Ectodermal cell (in vitro differentiated cells): ENCODE measurements around the gene MYL6B.
"Not testable (repeated sequence)": the region's sequence is repeated elsewhere in the genome, so short reads cannot be mapped to it uniquely, and the experiment has no call there.

Experiments used
- H3K27ac ChIP-seq: 2 replicates; pipeline ENCODE4 v1.7.0; 2013; ENCODE audit warnings: mild to moderate bottlenecking, low read depth, low read length; ENCODE audit not compliant: insufficient read depth, poor library complexity, severe bottlenecking
- H3K27me3 ChIP-seq: 2 replicates; pipeline ENCODE4 v1.7.0; 2013; ENCODE audit warnings: mild to moderate bottlenecking, low read length; ENCODE audit not compliant: insufficient read depth, control insufficient read depth, poor library complexity, severe bottlenecking
- H3K36me3 ChIP-seq: one replicate; pipeline ENCODE4 v1.7.0; 2013; ENCODE audit warnings: low read length; ENCODE audit not compliant: control insufficient read depth, insufficient read depth
- H3K4me1 ChIP-seq: one replicate; pipeline ENCODE4 v1.7.0; 2013; ENCODE audit warnings: low read length; ENCODE audit not compliant: control insufficient read depth, insufficient read depth
- H3K4me3 ChIP-seq: 2 replicates; pipeline ENCODE4 v1.7.0; 2013; ENCODE audit warnings: low read depth, low read length, control low read depth; ENCODE audit not compliant: insufficient read depth
- H3K9me3 ChIP-seq: 2 replicates; pipeline ENCODE4 v1.7.0; 2013; ENCODE audit warnings: mild to moderate bottlenecking, low read length, moderate library complexity; ENCODE audit not compliant: control insufficient read depth
- WGBS, 2 experiments: methylation state at CpG; one replicate each; pipeline ENCODE4 v1.1.7; 2013; ENCODE audit warnings: missing lambda C conversion rate in 2 of 2; 5-methylcytosine and 5-hydroxymethylcytosine counted together

Gene MYL6B

GRCh38 chr12:56115329-56115728, 37.1 kb upstream of the MYL6B start:
- Histone ChIP-seq H3K27me3 (no peaks in the 10 kb centered on the region), H3K4me3 (peak overlapping the region; percentile 86), H3K4me1 (peaks cover 9% of the 10 kb centered on the region), H3K36me3 (peaks cover 35% of the 10 kb centered on the region), H3K9me3 (no peaks in the 10 kb centered on the region), H3K27ac (no peak overlapping the region)
- 72 to 73% methylated on average over 8 to 10 of the region's 10 CpGs for WGBS, 2 experiments

- H3K4me1 ChIP-seq, result peaks cover 9% of the 10 kb centered on the region
- no peaks in the 10 kb centered on the region for H3K27me3 ChIP-seq
- H3K27ac ChIP-seq, result peak within 1 kb of the TSS; percentile 97
- peak within 1 kb of the TSS; percentile 86 for H3K4me3 ChIP-seq
- H3K36me3 ChIP-seq, result peaks cover 35% of the 10 kb centered on the region
- 0% methylated on average over 34 of the region's 34 CpGs for WGBS, 2 experiments
- H3K9me3 ChIP-seq, result no peaks in the 10 kb centered on the region
These were observed 35.9 kb upstream of the MYL6B start, which contains the start of gene RPL41 for GRCh38 chr12:56116267-56117081. Gene RPL41 (plus strand): TSS chr12:56116633.

- not testable (repeated sequence) for H3K9me3 ChIP-seq, H3K27me3 ChIP-seq, H3K4me1 ChIP-seq
- peaks cover 33% of the 10 kb centered on the region for H3K36me3 ChIP-seq
- peak overlapping the region; percentile 97 for H3K27ac ChIP-seq
- 3 to 4% methylated on average over 9 to 10 of the region's 16 CpGs for WGBS, 2 experiments
- H3K4me3 ChIP-seq, result peak overlapping the region; percentile 86
These were observed 35.2 kb upstream of the MYL6B start for GRCh38 chr12:56117082-56117706.

GRCh38 chr12:56117778-56118687, 34.4 kb upstream of the MYL6B start, which contains the start of gene ZC3H10:
Gene ZC3H10 (plus strand): TSS chr12:56118266. CDS start chr12:56120563, 2,297 bp downstream.
- Histone ChIP-seq H3K9me3 (no peaks in the 10 kb centered on the region), H3K27me3 (no peaks in the 10 kb centered on the region), H3K4me1 (peaks cover 9% of the 10 kb centered on the region), H3K4me3 (peak within 1 kb of the TSS; percentile 86), H3K27ac (peak within 1 kb of the TSS; percentile 97), H3K36me3 (peaks cover 25% of the 10 kb centered on the region)
- 1% methylated on average over 60 of the region's 61 CpGs for WGBS, 2 experiments

GRCh38 chr12:56118688-56119357, 33.6 kb upstream of the MYL6B start:
- H3K4me1 ChIP-seq, result peaks cover 9% of the 10 kb centered on the region
- H3K9me3 ChIP-seq, result no peaks in the 10 kb centered on the region
- H3K27ac ChIP-seq, result peak overlapping the region; percentile 73
- H3K4me3 ChIP-seq, result peak overlapping the region; percentile 86
- 29 to 31% methylated on average over 13 of the region's 13 CpGs for WGBS, 2 experiments
- peaks cover 19% of the 10 kb centered on the region for H3K36me3 ChIP-seq
- H3K27me3 ChIP-seq, result no peaks in the 10 kb centered on the region

- Histone ChIP-seq H3K36me3 (peaks cover 14% of the 10 kb centered on the region), H3K27ac (no peak overlapping the region), H3K27me3 (no peaks in the 10 kb centered on the region), H3K4me1 (peaks cover 9% of the 10 kb centered on the region), H3K4me3 (peak overlapping the region; percentile 86), H3K9me3 (no peaks in the 10 kb centered on the region)
- WGBS, 2 experiments, result 0% methylated on average over 2 of the region's 2 CpGs
These were observed 33.0 kb upstream of the MYL6B start for GRCh38 chr12:56119361-56119796.

GRCh38 chr12:56120158-56120846, 32.1 kb upstream of the MYL6B start:
- 96% methylated on average over 17 of the region's 17 CpGs for WGBS, 2 experiments
- H3K27ac ChIP-seq, result no peak overlapping the region
- H3K4me1 ChIP-seq, result peaks cover 9% of the 10 kb centered on the region
- H3K9me3 ChIP-seq, result no peaks in the 10 kb centered on the region
- H3K27me3 ChIP-seq, result no peaks in the 10 kb centered on the region
- H3K36me3 ChIP-seq, result peaks cover 13% of the 10 kb centered on the region
- no peak overlapping the region for H3K4me3 ChIP-seq

GRCh38 chr12:56121204-56121870, 31.1 kb upstream of the MYL6B start:
- Histone ChIP-seq H3K4me1 (peaks cover 10% of the 10 kb centered on the region), H3K4me3 (no peak overlapping the region), H3K9me3 (no peaks in the 10 kb centered on the region), H3K27me3 (no peaks in the 10 kb centered on the region), H3K27ac (no peak overlapping the region), H3K36me3 (peaks cover 13% of the 10 kb centered on the region)
- 92 to 95% methylated on average over 11 of the region's 11 CpGs for WGBS, 2 experiments

GRCh38 chr12:56122637-56123036, 29.8 kb upstream of the MYL6B start:
- Histone ChIP-seq H3K9me3 (no peaks in the 10 kb centered on the region), H3K27me3 (no peaks in the 10 kb centered on the region), H3K4me1 (peaks cover 21% of the 10 kb centered on the region), H3K36me3 (peaks cover 13% of the 10 kb centered on the region), H3K4me3 (no peak overlapping the region), H3K27ac (no peak overlapping the region)
- WGBS, 2 experiments, result 91 to 97% methylated on average over 2 of the region's 2 CpGs
